Lower lobe of right lung (tissue), 2 donors: ENCODE data around the gene ELANE. TPM values are rescaled to one million over a fixed set of nuclear protein-coding genes. Genes with fewer than 3 reads are reported as not detected.

ENCODE experiments used
- ATAC-seq, 2 donors: fragments of 200-7000 bp; cut with Tn5 transposase; one replicate each; pipeline ENCODE4 v1.9.1; 2020 to 2022; ENCODE audit warnings: mild to moderate bottlenecking in 2 of 2, moderate library complexity in 2 of 2
- DNase-seq: peaks from one replicate; pipeline ENCODE4 v3.0.0-alpha.2; 2020
- H3K27ac ChIP-seq: fragments of 200-600 bp; one replicate; pipeline ENCODE4 v1.8.0; 2022
- H3K27me3 ChIP-seq: fragments of 200-600 bp; one replicate; pipeline ENCODE4 v1.8.0; 2022; ENCODE audit warnings: low read depth
- H3K36me3 ChIP-seq: fragments of 200-600 bp; one replicate; pipeline ENCODE4 v1.8.0; 2022; ENCODE audit warnings: mild to moderate bottlenecking
- H3K4me1 ChIP-seq: fragments of 200-600 bp; one replicate; pipeline ENCODE4 v1.8.0; 2022
- H3K4me3 ChIP-seq: fragments of 200-600 bp; one replicate; pipeline ENCODE4 v1.8.0; 2022; ENCODE audit warnings: mild to moderate bottlenecking
- H3K9me3 ChIP-seq: fragments of 200-600 bp; one replicate; pipeline ENCODE4 v1.8.0; 2022
- CTCF ChIP-seq: fragments of 200-600 bp; IDR thresholded peaks from one replicate; pipeline ENCODE4 v1.8.0; 2022; ENCODE audit warnings: antibody characterized with exemption, mild to moderate bottlenecking
- intact Hi-C: fragments of 100-400 bp; cut with DNase I; formaldehyde crosslinking; loops from one replicate; pipeline ENCODE4 v1.11.0; 2022
- long read RNA-seq: library from polyadenylated mRNA; unstranded; transcript quantifications from one replicate; pipeline ENCODE4 v2.0.0, GENCODE V29; 2021
- total RNA-seq: library from RNA; stranded (reverse); fragmentation: NEBNext Ultra II Directional; extraction: Animal tissue kit (Norgen Biotek cat#: 25700); gene quantifications from one replicate; pipeline ENCODE4 v1.2.1, GENCODE V29; 2021
- donor health status: DM: no; HTN: yes; CAD: no; lungs with severe emphysema.

The ELANE gene
- total RNA-seq: 0.97 TPM
- long read RNA-seq: 0 reads

GRCh38 chr19:852136-853013, at the start of gene ELANE:
Gene ELANE, plus strand, starts transcription at chr19:852303. Its CDS starts 26 bp downstream, at chr19:852329.
- intact Hi-C loops: no loop called here
- Histone ChIP-seq H3K4me3 (no peak within 1 kb of the TSS), H3K9me3 (no peaks in the 10 kb centered on the region), H3K27me3 (peaks cover 24% of the 10 kb centered on the region), H3K27ac (peak within 1 kb of the TSS; percentile 51), H3K4me1 (peaks cover 21% of the 10 kb centered on the region), H3K36me3 (no peaks in the 10 kb centered on the region)
- no peak for TF ChIP-seq CTCF
- ATAC-seq (no peak), DNase-seq (no peak)

GRCh38 chr19:802498-803098, 49.5 kb upstream of the ELANE start:
- ATAC-seq: no peak
- no peak for TF ChIP-seq CTCF
- no peaks in the 10 kb centered on the region for H3K27me3 ChIP-seq
- H3K36me3 ChIP-seq: peaks cover 79% of the 10 kb centered on the region
- H3K27ac ChIP-seq: peak overlapping the region; percentile 96
- H3K9me3 ChIP-seq: no peaks in the 10 kb centered on the region
- no peak for DNase-seq
- peaks cover 58% of the 10 kb centered on the region for H3K4me1 ChIP-seq
- intact Hi-C loops: no loop called here
- H3K4me3 ChIP-seq: peak overlapping the region; percentile 85

- Histone ChIP-seq H3K27ac (peak overlapping the region; percentile 39), H3K27me3 (no peaks in the 10 kb centered on the region), H3K4me1 (peaks cover 58% of the 10 kb centered on the region), H3K9me3 (no peaks in the 10 kb centered on the region), H3K4me3 (peak overlapping the region; percentile 85), H3K36me3 (peaks cover 84% of the 10 kb centered on the region)
- intact Hi-C loops: no loop called here
- DNase-seq (no peak), ATAC-seq (no peak)
- no peak for TF ChIP-seq CTCF
These were observed 49.0 kb upstream of the ELANE start for GRCh38 chr19:803099-803561.

- Histone ChIP-seq H3K4me3 (no peak overlapping the region), H3K36me3 (peaks cover 91% of the 10 kb centered on the region), H3K4me1 (peaks cover 52% of the 10 kb centered on the region), H3K9me3 (no peaks in the 10 kb centered on the region), H3K27ac (no peak overlapping the region), H3K27me3 (no peaks in the 10 kb centered on the region)
- peak; percentile 41 for DNase-seq
- intact Hi-C loops: no loop called here
- TF ChIP-seq CTCF: no peak
- ATAC-seq: no peak
These were observed 48.3 kb upstream of the ELANE start for GRCh38 chr19:803686-804418.

GRCh38 chr19:804419-805165, 47.5 kb upstream of the ELANE start:
- H3K4me3 ChIP-seq: no peak overlapping the region
- ATAC-seq (no peak), DNase-seq (peak; percentile 45)
- intact Hi-C loops: no loop called here
- no peaks in the 10 kb centered on the region for H3K9me3 ChIP-seq
- no peaks in the 10 kb centered on the region for H3K27me3 ChIP-seq
- peaks cover 45% of the 10 kb centered on the region for H3K4me1 ChIP-seq
- peaks cover 92% of the 10 kb centered on the region for H3K36me3 ChIP-seq
- no peak overlapping the region for H3K27ac ChIP-seq
- no peak for TF ChIP-seq CTCF
